Limb (tissue), 2 donors: Measurements from ENCODE around the gene EEF2KMT.
"Not testable (repeated sequence)": the region's sequence is repeated elsewhere in the genome, so short reads cannot be mapped to it uniquely, and the experiment has no call there.

Experiments
- DNase-seq, 2 donors: peaks; one replicate each; pipeline ENCODE4 v3.0.0-alpha.2; 2016; ENCODE audit errors: extremely low spot score in 2 of 2

Gene EEF2KMT

DNA sequence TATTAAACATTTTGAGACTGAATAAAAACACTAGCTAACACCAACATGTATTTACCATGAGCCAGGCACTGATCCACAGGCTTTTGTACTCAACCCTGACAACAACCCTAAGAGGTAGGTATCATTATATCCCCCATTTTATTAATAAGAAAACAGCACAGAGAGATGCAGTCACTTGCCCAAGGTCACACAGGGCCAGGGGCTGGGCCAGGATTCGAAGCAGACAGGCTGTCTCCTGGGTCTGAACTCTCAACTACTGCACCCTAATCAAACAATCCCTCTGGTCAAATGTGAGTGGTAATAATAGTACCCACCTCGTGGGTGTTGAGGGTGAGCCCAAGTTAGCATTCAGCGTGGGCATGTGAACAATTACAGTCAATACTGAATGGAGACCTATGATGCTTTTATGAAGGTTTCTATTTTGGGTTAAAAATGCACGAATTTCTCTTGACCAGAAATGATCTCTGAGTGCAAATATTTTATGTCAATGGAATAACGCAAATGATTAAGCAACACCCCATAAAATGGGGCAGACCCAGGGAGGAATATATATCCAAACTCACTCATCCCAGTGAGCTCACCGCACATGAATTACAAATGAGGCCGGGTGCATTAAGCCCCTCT, 1.0 kb downstream of the EEF2KMT start:
- not testable (repeated sequence) for DNase-seq

DNA sequence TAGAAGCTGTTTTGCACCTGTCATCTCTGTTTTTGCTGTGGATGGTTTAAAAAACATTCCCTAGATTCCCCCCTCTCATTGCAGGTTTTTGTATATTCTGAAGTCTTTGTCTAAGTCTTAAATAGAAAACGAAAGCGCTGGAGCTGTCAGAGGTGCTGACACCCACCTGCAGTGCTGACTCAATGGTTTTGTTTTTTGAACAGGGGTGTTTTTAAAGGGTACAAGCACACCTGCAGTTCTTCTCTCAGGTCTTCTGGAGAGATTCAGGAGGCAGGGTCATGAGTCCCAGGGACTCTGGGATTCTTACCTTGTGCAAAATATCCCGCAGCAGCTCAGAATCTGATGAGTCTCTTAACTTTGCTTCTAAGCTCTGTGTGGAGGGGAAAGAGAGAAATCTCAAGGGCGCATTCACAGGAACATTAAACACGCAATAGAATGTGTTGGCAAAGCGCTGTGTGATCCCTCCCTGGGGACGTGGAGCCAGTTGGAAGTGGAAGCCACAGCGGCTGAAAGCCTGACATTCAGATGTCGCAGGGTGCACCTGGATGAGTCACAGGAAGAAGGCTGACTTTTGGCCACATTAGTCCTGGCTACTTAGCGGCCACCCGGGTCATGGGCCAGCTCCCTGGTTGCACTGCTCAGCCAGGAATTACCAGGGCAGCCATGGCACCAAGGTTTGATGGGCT, 2.3 kb downstream of the EEF2KMT start:
- not testable (repeated sequence) for DNase-seq

DNA sequence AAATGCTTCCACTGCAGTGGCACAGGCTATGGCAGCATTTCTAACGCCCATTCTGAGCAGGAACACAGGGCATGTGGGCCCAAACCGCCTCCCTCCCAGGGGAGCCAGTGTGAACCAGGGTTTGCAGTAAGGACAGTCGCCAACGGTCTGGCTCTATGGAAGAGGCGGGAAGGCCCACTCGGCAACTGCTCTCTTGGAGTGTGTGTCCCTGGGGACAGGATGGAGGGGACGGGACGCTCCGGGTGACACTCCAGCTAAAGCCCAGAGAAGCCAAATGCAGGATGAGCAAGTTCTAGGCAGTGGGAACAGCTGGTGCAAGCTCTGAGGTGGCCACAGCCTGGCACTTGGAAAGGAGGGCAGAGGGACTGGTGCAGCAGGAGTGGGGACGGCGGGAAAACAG, 3.8 kb downstream of the EEF2KMT start:
- not testable (repeated sequence) for DNase-seq

DNA sequence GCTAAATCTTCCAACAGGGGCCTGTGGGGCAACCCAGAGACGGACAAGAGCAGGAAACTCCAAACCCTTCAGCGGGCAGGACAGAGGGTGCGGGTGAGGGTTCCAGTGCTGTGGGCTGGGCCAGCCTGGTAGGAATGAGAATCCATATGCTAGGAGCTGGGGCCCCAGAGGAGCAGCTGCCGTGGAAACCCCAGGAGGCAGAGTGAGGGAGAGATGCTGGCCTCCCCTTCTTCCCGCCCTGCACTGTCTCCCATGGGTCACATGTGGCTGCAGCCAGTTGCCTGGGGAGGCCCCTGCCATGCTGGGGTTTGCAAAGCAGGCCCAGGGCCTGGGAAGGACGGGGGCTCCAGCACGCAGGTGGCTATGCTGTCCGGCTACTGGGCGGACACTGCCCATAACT, 4.5 kb downstream of the EEF2KMT start:
- not testable (repeated sequence) for DNase-seq

DNA sequence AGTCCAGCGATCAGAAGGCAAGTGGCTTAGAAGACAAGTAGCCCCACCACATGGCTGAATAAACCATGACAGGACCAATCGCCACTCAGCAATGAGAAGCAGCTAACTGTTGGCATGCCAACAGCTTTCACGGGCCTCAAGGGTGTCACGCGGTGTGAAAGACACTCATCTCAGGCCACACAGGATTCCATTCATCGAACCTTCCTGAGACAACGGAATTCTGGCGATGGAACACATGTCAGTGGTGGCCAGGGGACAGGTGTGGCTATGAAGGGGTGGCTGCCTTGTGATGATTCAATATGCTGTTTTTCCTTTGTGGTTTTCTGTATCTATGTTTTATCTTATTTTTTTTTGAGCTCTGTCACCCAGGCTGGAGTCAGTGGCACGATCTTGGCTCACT, 7.0 kb downstream of the EEF2KMT start:
- not testable (repeated sequence) for DNase-seq

DNA sequence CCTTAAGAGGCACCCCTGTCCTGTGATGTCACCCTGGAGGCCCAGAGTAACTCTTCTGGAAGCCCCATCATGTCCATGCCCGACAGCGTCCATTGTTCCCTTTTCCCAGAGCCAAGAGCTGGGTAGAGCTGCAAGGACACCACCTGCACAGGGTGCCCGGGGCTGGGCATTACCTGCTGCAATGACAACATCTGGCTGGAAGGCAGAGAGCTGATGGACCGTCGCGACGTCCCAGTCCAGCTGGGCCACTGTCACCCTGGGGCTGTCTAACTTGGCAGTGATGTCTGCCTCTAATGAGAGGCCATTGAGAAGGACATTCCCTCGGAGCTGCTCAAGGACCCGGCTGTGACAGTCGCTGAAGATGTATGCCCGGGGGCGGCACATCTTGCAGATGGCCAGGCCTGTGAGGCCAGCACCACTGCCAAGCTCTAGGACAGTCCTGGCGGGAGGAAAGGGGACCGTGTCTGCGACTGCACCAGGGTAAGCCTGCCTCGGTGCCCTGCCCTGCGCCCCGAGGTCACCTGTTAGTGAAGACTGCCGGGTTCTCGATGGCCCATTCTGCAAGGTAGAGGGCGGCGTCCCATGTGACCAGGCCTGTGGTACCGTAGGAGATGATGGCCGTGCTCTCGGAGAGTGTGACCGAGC, 7.6 kb downstream of the EEF2KMT start:
- DNase-seq: not testable (repeated sequence)

DNA sequence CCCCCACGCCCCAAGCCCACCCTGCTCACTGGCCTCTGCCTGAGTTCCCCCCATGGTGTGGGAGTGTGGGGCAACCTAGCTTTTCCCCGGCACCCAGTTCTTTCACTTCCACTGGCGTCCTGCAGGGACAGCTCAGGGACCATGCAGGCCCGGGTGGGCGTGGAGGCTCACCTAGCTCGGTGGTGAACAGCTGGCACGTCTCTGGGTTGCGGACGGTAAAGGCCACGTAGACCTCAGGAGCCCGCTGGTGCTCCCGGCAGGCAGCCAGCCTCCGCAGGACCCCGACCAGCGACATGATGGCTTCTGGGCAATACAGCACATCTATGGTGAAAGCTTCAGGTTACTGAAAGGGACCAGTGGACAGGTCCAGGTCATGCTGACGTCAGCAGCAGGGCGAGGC, 8.7 kb downstream of the EEF2KMT start:
- not testable (repeated sequence) for DNase-seq

DNA sequence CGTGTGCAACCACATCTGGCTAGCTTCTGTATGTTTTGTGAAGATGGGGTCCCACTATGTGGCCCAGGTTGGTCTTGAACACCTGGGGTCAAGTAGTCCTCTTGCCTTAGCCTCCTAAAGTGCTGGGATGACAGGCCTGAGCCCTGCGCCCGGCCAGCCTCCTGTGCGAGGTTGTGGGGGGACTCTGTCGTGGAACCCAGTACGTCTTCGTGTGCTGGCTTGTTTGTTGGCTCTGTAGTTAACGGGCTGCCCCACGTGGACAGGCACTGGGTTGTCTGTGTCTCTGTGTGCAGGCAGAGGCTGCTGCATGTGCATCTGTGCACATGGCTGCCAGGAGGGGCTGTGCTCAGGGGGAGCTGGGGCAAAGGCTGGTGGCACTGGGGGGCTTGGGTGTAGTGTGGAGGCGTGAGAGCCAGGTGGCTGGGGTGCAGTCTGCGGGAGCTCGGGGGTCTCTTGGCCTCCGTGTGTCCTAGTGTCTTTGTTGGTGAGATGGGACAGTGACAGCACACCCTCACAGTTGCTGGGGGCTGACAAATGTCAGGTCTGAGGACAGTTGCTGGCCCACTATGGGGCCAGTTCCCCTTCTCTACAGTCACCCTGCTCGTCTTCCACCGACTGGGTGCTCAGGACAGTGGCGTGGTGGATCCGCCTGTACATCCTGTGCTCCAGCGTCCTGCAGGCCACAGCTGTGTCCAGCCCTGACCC, 9.4 kb downstream of the EEF2KMT start:
- not testable (repeated sequence) for DNase-seq

DNA sequence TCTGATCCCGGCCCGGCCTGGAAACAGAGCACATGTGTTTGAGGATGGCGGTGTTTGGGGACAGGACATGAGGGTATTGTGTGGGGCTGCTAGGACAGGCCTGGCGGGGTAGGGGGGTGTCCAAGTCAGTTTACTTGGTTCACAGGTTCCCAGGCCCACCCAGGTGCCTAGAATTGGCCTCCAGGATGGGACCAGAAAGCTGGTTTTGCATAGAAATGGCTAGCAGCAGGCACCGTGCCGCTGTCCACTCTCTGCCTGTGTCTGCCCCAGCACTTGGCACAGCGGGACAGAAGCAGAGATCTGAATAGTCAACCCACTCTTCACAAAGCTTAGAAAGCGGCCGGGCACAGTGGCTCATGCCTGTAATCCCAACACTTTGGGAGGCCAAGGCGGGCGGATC, 11.9 kb downstream of the EEF2KMT start:
- DNase-seq: not testable (repeated sequence)

DNA sequence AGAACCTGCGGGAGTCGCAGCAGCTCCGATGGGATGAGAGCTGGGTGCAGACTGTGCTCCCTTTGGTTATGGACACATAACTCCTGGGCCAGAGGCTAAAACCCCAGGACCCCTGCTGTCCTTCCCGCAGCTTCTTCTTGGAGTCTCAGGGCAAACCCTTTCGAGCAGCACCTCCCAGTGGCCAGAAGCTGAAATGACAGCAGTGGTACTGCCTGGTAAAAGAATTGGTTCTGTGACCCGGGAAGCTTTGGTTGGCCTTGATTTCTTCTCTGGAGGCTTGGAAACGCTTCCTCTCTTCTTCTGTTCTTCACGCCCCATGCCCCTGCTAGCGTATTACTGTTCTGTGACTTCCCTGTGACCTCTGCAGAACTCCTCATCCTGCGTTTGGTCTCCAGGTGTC, 12.8 kb downstream of the EEF2KMT start:
- DNase-seq: peak in 1 of 2 donors; percentile 52

DNA sequence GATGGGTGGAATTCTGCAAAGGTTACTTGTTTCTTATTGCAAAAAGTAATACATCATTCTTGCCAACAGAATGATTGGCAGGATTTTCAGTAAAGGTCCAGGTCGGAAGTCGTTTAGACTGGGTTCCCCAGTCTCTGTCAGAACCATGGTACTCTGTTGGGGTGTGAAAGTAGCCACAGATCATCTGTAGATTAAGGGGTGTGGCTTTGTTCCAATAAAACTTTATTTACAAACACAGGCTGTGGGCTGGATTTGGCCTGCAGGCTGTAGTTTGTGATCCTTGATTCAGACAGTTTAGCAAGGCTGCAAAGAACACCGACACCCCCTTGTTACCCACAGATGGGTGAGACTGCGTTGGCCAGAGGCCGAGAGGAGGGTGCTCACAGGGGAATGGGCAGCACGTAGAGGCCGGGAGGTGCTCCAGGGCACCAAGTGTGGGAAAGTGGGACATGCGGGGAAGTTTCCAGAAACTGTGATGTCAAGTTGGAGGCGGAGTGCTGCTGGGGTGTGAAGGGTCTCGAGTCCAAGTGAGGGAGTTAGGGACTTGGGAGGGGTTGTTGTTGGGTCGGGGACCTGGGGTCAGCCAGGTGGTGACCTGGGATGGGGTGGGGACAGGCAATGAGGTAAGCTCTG, 13.4 kb downstream of the EEF2KMT start:
- not testable (repeated sequence) for DNase-seq

DNA sequence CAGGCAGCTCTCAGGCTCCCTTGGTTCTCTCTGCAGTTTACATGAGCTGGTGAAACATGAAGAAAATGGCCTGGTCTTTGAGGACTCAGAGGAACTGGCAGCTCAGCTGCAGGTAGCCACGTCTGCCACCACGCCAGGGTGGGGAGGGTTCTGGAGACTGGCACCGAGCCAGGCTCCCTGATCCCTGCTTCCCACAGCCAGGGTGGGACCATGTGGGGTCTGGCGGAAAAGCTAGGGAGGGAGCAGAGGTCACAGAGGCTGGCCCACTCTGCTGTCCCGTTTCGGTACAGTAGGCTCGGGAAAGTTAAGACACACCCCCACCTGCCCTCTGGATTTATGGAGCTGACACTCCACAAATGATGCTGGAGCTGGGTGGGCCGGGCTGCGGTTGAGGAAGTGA, 13.9 kb downstream of the EEF2KMT start:
- DNase-seq: not testable (repeated sequence)

DNA sequence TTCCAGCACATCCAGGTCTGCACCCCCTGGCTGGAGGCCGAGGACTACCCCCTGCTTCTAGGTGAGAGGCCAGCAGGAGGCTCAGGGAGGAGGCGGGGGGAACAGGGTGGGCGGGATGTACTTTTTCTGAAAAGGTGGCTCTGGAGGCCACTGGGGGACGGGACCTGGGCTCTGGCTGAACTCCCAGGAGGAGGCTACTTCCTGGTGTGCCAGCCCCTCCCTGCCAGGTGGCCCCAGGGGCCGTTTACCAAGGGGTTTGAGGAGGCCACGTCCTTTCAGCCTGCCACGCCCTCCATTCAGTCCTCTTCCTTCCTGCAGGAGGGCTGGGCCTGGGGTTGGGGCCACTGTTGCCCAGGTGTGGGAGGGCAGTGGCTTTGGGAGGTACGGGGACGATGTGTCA, 16.6 kb downstream of the EEF2KMT start:
- DNase-seq: not testable (repeated sequence)

DNA sequence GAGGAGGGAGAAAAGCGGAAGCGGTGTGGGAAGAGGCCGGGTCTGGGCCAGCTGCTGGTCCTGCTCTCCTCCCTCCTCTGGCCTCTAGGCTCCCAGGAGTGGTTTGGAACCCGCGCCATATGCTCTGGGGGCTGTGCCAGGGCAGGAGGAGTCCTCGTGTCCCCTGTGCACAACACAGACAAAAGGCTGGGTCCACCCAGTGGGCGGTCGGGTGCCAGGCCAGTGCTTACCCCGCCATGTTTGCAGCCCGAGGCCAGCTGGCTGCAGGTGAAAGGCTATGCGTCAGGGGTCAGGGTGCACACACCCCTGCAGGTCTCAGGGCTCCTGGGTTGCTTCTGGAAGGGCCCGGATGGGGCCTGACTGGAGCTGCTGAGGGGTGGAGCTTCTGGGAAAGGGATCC, 17.1 kb downstream of the EEF2KMT start:
- DNase-seq: not testable (repeated sequence)

DNA sequence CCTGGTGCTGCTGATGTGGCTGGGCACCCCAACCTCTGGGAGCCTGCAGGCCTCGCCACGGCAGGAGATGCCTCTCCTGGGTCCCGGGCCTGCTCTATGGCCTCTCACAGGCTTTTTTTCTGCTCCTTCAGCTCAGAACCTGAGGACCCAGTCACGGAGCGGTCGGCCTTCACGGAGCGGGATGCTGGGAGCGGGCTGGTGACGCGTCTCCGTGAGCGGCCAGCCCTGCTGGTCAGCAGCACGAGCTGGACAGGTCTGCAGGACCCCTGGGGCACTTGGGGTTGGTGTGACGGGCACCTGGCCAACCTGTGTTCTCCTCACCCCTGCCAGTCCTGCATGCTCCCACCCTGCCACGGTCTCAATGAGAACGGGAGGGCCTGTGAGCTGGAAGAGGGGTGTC, 19.0 kb downstream of the EEF2KMT start:
- no peak for DNase-seq

DNA sequence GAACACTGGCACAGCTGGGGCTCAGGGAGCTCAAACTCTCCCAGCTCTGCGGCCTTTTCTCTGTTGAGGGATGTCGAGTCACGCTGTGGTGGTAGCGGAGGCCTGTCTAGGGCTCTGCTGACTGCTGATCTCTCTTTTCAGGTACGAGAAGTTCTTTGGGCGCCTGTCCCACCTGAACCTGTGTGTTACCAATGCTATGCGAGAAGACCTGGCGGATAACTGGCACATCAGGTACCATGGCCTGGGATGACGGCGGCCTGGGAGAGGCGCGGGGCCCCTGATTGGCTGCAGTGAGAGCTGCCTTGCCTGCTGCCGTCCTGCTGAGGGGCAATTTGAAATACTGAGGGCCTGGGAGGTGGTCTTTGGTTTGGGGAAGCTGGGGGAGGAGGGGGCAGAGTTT, 20.3 kb downstream of the EEF2KMT start:
- no peak for DNase-seq

DNA sequence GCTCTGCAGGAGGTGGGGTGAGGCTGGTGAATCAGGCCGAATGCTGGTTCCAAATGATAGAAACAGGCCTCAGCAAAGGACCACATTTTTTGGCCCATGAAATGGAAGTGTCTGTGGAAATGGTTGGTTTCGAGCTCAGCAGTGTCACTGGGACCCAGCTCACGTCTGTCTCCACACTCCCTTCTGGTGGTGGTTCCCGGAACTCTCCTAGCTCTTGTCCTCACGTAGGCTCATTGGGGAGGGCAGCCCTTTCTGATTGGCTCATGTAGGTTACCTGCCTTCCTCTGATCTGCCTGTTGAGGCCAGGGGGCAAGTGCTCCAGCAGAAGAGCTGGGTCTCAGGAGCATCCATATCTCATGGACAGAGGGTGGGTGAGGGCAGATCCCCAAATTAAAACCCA, 22.0 kb downstream of the EEF2KMT start:
- no peak for DNase-seq

DNA sequence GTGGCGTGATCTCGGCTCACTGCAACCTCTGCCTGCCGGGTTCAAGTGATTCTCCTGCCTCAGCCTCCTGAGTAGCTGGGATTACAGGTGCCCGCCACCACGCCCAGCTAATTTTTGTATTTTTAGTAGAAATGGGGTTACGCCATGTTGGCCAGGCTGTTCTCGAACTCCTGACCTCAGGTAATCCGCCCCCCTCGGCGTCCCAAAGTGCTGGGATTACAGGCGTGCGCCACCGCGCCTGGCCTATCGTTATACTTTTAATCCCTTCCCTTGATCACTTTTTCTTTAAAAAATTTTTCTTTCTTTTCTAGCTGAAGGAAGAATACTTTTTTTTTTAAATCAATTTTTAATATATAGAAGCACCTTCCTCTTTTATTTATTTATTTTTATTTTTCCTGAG, 23.8 kb downstream of the EEF2KMT start:
- DNase-seq: not testable (repeated sequence)

DNA sequence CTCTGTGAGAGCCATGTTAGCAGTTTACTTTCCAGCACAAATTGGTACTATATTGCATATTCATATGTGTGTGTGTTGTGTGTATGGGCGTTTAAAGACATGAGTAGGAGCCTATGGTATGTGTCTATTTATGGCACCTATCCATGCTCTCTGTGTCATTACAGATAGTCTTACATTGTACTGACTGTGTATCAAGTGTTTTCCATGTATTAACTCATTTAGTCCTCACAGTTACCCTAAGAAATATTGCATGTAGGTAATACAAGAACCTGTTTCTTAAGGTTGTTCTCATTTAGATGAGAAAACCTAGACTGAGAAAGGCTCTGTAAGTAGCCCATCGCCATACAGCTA, 24.3 kb downstream of the EEF2KMT start:
- DNase-seq: no peak

DNA sequence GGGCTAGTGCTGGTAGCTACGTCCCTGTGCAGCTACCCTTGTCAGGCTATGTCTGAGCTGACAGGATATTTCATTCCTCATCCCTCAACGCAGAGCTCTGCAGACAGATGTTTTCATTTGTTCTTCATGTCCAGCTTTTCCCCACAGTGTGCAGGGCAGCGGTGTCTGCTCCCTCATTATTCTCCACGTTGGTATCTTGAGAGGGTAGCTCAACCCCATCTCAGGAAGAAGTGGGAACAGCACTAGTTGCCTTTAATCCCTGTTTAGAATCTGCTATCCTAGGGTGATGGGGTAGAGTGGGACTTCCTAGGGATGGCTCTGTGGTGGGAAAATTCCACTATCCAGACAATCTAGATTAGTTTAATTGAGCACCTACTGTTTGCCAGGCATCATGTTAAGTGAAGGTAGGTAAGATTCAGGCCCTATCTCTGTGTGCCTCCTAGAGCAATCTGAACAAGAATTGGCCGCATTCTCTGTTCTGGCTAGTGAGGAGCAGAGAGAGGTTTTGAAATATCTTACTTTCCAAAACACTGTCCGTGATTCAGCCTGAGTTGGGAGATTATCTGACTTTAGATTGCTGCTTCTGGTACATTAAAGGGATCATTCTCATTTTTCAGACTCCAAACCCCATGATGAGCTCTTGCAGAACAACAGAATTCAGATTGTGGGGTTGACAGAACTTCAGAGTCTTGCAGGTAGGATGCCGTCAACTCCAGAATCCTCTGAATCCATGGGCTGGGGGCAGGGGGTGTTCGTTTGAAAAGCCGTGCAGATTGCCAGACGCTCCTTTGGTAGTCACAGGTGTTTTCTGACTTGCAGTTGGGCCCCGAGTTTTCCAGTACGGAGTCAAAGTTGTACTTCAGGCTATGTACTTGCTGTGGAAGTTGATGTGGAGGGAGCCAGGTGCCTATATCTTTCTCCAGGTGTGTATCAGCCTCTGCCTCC, 25.0 kb downstream of the EEF2KMT start:
- DNase-seq: no peak
